SJCRH30 (cell line): ENCODE results near the gene AFAP1L2. TPM values are rescaled to one million over a fixed set of nuclear protein-coding genes. Genes with fewer than 3 reads are reported as not detected.

ENCODE experiments used
- DNase-seq, 2 experiments: peaks; one replicate each; pipeline ENCODE4 v3.0.0-alpha.2; 2015 to 2020
- H3K27ac ChIP-seq: fragments of 250-450 bp; sonication (Bioruptor Pico); 2 replicates; pipeline ENCODE4 v1.5.1; 2020; ENCODE audit warnings: mild to moderate bottlenecking, moderate library complexity
- H3K27me3 ChIP-seq: fragments of 250-450 bp; sonication (Bioruptor Pico); 2 replicates; pipeline ENCODE4 v1.5.1; 2020; ENCODE audit warnings: mild to moderate bottlenecking, moderate library complexity
- H3K36me3 ChIP-seq: fragments of 250-450 bp; sonication (Bioruptor Pico); 2 replicates; pipeline ENCODE4 v1.5.1; 2020; ENCODE audit warnings: mild to moderate bottlenecking, moderate library complexity
- H3K4me1 ChIP-seq: fragments of 250-450 bp; sonication (Bioruptor Pico); 2 replicates; pipeline ENCODE4 v1.5.1; 2020; ENCODE audit warnings: mild to moderate bottlenecking, moderate library complexity
- H3K4me3 ChIP-seq: fragments of 250-450 bp; sonication (Bioruptor Pico); 2 replicates; pipeline ENCODE4 v1.5.1; 2020; ENCODE audit warnings: mild to moderate bottlenecking, moderate library complexity
- H3K9me3 ChIP-seq: fragments of 250-450 bp; sonication (Bioruptor Pico); replicated peaks from 2 replicates; pipeline ENCODE4 v1.5.1; 2020; ENCODE audit warnings: mild to moderate bottlenecking, moderate library complexity
- total RNA-seq: library from RNA; depleted of rRNA; stranded (reverse); fragments of >200 nt; shearing (Covaris generic); gene quantifications from 2 replicates; pipeline ENCODE4 v1.2.3, GENCODE V29; 2014

AFAP1L2 gene
- total RNA-seq, 1 experiment from 2014 or later: 1.8 TPM

DNA sequence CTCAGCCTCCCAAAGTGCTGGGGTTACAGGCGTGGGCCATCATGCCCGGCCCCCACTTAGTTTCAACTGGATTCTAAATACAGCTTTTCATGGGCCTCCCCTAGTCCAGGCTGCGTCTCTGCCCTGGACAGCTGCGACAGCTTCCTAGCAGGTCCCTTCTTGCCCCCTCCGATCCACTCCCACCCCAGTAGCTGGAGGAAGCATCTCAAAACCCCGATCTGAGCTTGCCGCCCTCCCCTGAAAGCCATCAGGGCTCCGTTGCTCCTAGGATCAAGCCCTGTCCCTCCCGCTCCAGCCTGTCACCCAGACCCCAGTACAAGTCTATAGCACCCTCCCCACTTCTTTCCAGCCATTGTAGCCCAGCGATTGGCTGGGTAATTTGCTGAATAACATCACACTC, 100.7 kb downstream of the AFAP1L2 start:
- no peaks in the 10 kb centered on the region for H3K27me3 ChIP-seq
- peaks cover 3% of the 10 kb centered on the region; the same call in 1 of the 2 replicates for H3K4me1 ChIP-seq
- no peaks in the 10 kb centered on the region for H3K9me3 ChIP-seq
- H3K27ac ChIP-seq: no peak overlapping the region
- no peak for DNase-seq
- H3K36me3 ChIP-seq: no peaks in the 10 kb centered on the region
- no peak overlapping the region for H3K4me3 ChIP-seq

- peak in 1 of 2 experiments; percentile 9 for DNase-seq
- H3K9me3 ChIP-seq: no peaks in the 10 kb centered on the region
- H3K4me3 ChIP-seq: no peak overlapping the region
- no peak overlapping the region for H3K27ac ChIP-seq
- no peaks in the 10 kb centered on the region for H3K27me3 ChIP-seq
- H3K36me3 ChIP-seq: no peaks in the 10 kb centered on the region
- peaks cover 3% of the 10 kb centered on the region; the same call in 1 of the 2 replicates for H3K4me1 ChIP-seq
These were observed 102.2 kb downstream of the AFAP1L2 start for GRCh38 chr10:114301951-114302710.

- H3K4me3 ChIP-seq: no peak overlapping the region
- no peaks in the 10 kb centered on the region for H3K9me3 ChIP-seq
- no peak for DNase-seq
- H3K4me1 ChIP-seq: peaks cover 3% of the 10 kb centered on the region; the same call in 1 of the 2 replicates
- no peak overlapping the region for H3K27ac ChIP-seq
- H3K36me3 ChIP-seq: no peaks in the 10 kb centered on the region
- no peaks in the 10 kb centered on the region for H3K27me3 ChIP-seq
These were observed 103.1 kb downstream of the AFAP1L2 start for GRCh38 chr10:114301177-114301576.

DNA sequence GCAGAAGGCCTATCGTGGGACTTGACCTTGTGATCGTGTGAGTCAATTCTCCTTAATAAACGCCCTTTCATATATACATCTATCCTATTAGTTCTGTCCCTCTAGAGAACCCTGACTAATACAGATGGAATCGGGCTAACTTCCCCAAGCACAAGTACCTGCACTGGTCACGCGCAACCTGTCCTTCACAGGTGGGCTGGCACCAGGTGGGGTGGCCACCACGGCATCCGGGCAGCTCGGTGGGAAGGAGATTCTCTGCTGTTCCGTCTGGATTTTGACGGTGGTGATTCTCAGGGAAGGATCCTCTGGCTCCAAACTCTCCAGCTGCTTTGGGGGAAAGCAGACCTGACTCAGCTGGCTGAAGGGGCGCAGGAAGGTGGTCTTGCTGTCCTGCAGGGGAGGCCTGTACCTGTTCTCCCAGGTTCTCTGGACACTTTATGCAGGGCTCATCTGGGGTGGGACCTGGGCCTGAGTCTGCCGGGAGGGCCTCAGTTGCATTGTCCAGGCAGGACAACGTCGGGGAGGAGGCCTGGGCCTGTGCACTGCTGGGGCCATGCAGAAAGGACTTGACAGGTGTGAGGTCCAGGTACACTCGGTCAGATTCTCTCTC, 104.2 kb downstream of the AFAP1L2 start:
- H3K4me3 ChIP-seq: no peak overlapping the region
- H3K27me3 ChIP-seq: no peaks in the 10 kb centered on the region
- no peak overlapping the region for H3K27ac ChIP-seq
- H3K9me3 ChIP-seq: peaks cover 8% of the 10 kb centered on the region; the same call in 1 of the 2 replicates
- no peak for DNase-seq
- H3K36me3 ChIP-seq: no peaks in the 10 kb centered on the region
- peaks cover 3% of the 10 kb centered on the region; the same call in 1 of the 2 replicates for H3K4me1 ChIP-seq

DNA sequence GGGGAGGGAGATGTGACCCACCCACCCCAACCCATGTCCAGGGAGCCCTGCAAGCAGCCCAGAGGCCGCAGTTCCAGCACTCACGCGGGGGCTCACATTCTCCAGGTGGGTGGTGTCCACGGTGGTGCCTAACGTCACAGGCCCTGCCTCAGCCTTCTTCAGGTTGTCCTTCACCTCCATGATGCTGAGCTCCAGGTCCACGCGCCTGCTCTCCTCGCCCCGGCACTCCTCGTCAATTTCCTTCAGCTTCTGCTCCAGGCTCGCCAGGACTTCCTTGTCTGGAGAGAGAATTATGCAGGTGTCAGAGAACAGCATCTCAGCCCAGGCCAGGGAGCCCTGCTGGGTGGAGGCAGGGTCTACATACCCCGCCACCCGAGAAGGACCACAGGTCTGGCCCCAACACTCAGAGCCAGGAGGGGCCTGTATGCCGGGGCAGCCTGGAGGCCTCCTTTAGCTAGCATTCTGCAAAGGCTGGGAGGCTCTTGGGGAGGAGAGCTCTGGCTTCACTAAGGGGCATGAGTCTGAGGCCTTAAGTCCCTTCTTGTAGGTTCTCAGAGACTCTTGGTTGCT, 107.1 kb downstream of the AFAP1L2 start:
- DNase-seq: no peak
- no peak overlapping the region for H3K4me3 ChIP-seq
- no peaks in the 10 kb centered on the region for H3K36me3 ChIP-seq
- H3K27me3 ChIP-seq: no peaks in the 10 kb centered on the region
- H3K4me1 ChIP-seq: no peaks in the 10 kb centered on the region; the same call in 1 of the 2 replicates
- peaks cover 9% of the 10 kb centered on the region; the same call in 1 of the 2 replicates for H3K9me3 ChIP-seq
- no peak overlapping the region for H3K27ac ChIP-seq

DNA sequence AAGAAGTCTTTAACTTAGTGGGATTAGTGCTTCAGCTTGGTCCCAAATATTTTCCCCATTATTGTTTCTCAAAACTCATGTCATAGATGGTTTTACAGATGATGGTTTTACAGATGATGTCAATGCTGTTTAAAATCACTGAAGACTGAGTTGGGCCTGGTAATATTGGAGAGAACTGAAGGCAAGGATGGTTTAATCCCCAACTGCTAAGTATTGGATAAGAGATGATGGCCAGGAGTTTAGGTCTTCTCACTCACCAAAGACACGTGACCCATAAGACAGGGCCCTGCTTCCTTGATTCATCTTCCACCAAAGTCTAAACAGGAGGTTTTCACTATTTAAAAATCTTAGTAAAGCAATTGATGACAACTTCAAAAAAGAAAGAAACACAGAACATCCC, 108.9 kb downstream of the AFAP1L2 start:
- peaks cover 9% of the 10 kb centered on the region; the same call in 1 of the 2 replicates for H3K9me3 ChIP-seq
- DNase-seq: no peak
- no peaks in the 10 kb centered on the region for H3K4me1 ChIP-seq
- H3K36me3 ChIP-seq: no peaks in the 10 kb centered on the region
- no peak overlapping the region for H3K4me3 ChIP-seq
- H3K27me3 ChIP-seq: no peaks in the 10 kb centered on the region
- no peak overlapping the region for H3K27ac ChIP-seq

DNA sequence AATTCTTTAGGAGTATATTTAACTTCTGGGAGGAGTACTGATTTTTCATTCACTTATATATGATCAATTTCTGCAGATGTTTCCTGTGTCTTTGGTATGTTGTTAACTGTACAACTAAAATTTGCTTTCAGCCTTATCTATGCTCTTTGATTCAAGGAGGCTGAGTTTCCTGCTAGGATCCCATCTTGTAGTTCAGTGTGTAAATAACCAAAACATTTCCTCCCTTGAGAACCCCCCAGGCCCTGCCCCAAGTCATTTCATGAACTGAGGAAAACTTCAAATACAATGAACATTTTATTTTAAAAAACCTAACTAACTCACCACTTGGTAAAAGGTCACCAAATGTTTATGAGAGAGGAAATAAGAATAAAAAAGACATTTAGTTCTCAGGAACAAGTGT, 109.8 kb downstream of the AFAP1L2 start:
- Histone ChIP-seq H3K4me3 (no peak overlapping the region), H3K27ac (no peak overlapping the region), H3K27me3 (no peaks in the 10 kb centered on the region), H3K4me1 (no peaks in the 10 kb centered on the region), H3K36me3 (no peaks in the 10 kb centered on the region), H3K9me3 (peaks cover 9% of the 10 kb centered on the region; the same call in 1 of the 2 replicates)
- DNase-seq: no peak

- no peak for DNase-seq
- Histone ChIP-seq H3K27ac (no peak overlapping the region), H3K9me3 (peaks cover 9% of the 10 kb centered on the region; the same call in 1 of the 2 replicates), H3K4me3 (no peak overlapping the region), H3K27me3 (no peaks in the 10 kb centered on the region), H3K36me3 (no peaks in the 10 kb centered on the region), H3K4me1 (no peaks in the 10 kb centered on the region)
These were observed 111.2 kb downstream of the AFAP1L2 start for GRCh38 chr10:114293075-114293474.

- no peaks in the 10 kb centered on the region for H3K36me3 ChIP-seq
- no peaks in the 10 kb centered on the region for H3K4me1 ChIP-seq
- no peak overlapping the region for H3K4me3 ChIP-seq
- H3K9me3 ChIP-seq: peaks cover 9% of the 10 kb centered on the region; the same call in 1 of the 2 replicates
- H3K27me3 ChIP-seq: no peaks in the 10 kb centered on the region
- no peak for DNase-seq
- H3K27ac ChIP-seq: no peak overlapping the region
These were observed 112.8 kb downstream of the AFAP1L2 start for GRCh38 chr10:114291516-114291915.

DNA sequence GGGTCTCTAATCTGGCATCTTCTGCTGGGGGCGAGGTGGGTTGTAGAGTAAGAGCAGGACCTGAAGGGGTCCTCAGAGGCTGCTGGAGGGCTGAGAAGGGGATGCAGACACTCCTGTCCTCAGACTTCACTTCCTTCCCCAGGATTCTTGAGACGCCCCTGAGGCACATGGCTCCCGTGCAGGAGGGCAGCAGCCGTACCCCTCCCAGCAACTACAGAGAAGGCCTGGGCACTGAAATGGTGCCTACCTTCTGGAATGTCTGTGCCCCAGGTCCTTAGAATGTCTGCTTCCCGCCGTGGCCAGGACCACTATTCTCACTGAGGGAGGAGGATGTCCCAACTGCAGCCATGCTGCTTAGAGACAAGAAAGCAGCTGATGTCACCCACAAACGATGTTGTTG, 113.2 kb downstream of the AFAP1L2 start:
- H3K4me1 ChIP-seq: no peaks in the 10 kb centered on the region
- H3K27me3 ChIP-seq: no peaks in the 10 kb centered on the region
- H3K9me3 ChIP-seq: peaks cover 9% of the 10 kb centered on the region; the same call in 1 of the 2 replicates
- DNase-seq: no peak
- H3K27ac ChIP-seq: no peak overlapping the region
- H3K4me3 ChIP-seq: no peak overlapping the region
- no peaks in the 10 kb centered on the region for H3K36me3 ChIP-seq

DNA sequence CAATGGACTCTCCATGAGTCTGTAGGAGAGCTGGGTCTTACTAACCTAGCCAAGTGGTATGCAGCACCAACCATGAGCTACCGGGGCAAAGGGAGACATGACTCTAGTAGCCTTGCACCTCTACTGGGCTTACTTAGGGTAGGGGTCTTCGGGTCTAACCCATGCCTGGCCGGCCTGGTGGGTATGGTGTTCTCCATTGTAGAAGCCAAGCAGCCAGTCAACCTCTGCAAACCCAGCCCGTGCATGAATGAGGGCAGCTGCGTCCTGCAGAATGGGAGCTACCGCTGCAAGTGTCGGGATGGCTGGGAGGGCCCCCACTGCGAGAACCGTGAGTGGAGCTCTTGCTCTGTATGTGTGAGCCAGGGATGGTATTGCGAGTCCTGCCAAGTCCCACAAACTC, 114.3 kb downstream of the AFAP1L2 start:
- 0 out of 2 replicates have a peak, but pooled peaks cover under 1% of the 10 kb centered on the region for H3K9me3 ChIP-seq
- H3K4me3 ChIP-seq: no peak overlapping the region
- DNase-seq: no peak
- no peaks in the 10 kb centered on the region for H3K4me1 ChIP-seq
- no peaks in the 10 kb centered on the region for H3K36me3 ChIP-seq
- H3K27ac ChIP-seq: no peak overlapping the region
- H3K27me3 ChIP-seq: no peaks in the 10 kb centered on the region

GRCh38 chr10:114289096-114289436, 115.2 kb downstream of the AFAP1L2 start:
- Histone ChIP-seq H3K36me3 (no peaks in the 10 kb centered on the region), H3K4me1 (no peaks in the 10 kb centered on the region), H3K27me3 (no peaks in the 10 kb centered on the region), H3K9me3 (no peaks in the 10 kb centered on the region), H3K4me3 (no peak overlapping the region), H3K27ac (no peak overlapping the region)
- no peak for DNase-seq

- Histone ChIP-seq H3K9me3 (0 out of 2 replicates have a peak, but pooled peaks cover 2% of the 10 kb centered on the region), H3K4me1 (no peaks in the 10 kb centered on the region), H3K36me3 (no peaks in the 10 kb centered on the region), H3K27ac (no peak overlapping the region), H3K4me3 (no peak overlapping the region), H3K27me3 (0 out of 2 replicates have a peak, but pooled peaks cover under 1% of the 10 kb centered on the region)
- no peak for DNase-seq
These were observed 115.7 kb downstream of the AFAP1L2 start for GRCh38 chr10:114288424-114289095.

DNA sequence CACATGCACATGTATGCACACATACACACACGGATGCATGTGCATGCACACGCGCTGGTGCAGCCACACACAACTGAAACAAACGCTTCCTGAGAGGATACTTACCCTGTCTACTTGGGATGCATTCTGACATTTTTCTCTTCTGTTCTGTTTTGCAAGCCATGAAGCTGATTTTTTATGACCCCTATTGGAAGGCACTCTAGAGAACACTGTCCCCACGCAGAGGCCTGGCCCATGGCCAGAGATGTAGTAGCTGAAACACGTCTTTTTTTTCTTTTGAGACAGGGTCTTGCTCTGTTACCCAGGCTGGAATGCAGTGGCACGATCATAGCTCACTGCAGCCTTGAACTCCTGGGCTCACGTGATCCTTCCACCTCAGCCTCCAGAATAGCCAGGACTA, 117.4 kb downstream of the AFAP1L2 start:
- Histone ChIP-seq H3K27ac (no peak overlapping the region), H3K36me3 (no peaks in the 10 kb centered on the region), H3K4me3 (no peak overlapping the region), H3K4me1 (no peaks in the 10 kb centered on the region), H3K9me3 (0 out of 2 replicates have a peak, but pooled peaks cover 2% of the 10 kb centered on the region), H3K27me3 (0 out of 2 replicates have a peak, but pooled peaks cover 3% of the 10 kb centered on the region)
- no peak for DNase-seq
